Sigmoid colon (tissue), 4 donors: ENCODE measurements around the gene KCTD18.

Experiments
- POLR2AphosphoS5 ChIP-seq, 4 donors: sonication (generic); formaldehyde crosslinking; IDR thresholded peaks; one replicate each; pipeline ENCODE4 v1.6.1; 2017; ENCODE audit warnings: antibody characterized with exemption in 4 of 4
- TF ChIP-seq, protein P1 (sequence below), 4 experiments: fragments of 450-650 bp in 3 of 4; fragments of 200-600 bp in 1 of 4; IDR thresholded peaks; one replicate each; pipeline ENCODE4 v1.5.1; 2016 to 2019; ENCODE audit warnings: antibody characterized with exemption in 4 of 4, mild to moderate bottlenecking in 3 of 4, moderate library complexity in 2 of 4

DNA sequence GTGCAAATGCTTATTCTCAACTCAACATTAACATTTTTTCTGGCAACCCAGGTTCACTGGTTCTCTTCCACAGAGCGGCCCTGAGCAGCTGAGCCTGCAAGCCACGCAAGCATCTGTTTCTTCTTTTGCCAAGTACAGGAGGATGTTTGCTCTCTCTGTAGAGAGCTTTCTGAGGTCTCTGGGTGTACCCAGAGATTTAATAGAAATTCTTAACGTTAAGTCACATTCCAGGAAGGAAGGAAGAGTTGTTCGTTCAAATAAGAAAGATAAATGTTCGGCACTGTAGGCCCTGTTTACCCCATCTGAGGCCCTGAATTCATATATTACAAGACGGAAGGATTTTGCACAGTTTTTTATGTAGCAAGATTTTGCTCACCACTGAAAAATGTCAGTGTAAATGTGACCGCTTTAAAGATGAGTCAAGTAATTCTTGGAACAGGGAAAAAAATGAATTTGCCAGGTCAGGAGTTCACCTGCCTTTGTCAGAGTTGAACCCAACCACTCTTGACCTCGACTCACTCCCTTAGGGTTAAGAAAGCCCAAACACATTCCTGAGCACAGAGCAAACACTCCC is 30.1 kb downstream of the KCTD18 start:
- TF ChIP-seq, protein P1, sequence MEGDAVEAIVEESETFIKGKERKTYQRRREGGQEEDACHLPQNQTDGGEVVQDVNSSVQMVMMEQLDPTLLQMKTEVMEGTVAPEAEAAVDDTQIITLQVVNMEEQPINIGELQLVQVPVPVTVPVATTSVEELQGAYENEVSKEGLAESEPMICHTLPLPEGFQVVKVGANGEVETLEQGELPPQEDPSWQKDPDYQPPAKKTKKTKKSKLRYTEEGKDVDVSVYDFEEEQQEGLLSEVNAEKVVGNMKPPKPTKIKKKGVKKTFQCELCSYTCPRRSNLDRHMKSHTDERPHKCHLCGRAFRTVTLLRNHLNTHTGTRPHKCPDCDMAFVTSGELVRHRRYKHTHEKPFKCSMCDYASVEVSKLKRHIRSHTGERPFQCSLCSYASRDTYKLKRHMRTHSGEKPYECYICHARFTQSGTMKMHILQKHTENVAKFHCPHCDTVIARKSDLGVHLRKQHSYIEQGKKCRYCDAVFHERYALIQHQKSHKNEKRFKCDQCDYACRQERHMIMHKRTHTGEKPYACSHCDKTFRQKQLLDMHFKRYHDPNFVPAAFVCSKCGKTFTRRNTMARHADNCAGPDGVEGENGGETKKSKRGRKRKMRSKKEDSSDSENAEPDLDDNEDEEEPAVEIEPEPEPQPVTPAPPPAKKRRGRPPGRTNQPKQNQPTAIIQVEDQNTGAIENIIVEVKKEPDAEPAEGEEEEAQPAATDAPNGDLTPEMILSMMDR (IDR thresholded peaks at IDR 0.05) = no peak
- peak; percentile 27 to 74 (median 48) for TF ChIP-seq POLR2AphosphoS5 (IDR thresholded peaks at IDR 0.05)
